H1 (cell line): ENCODE data around the gene CAPS. TPM values are rescaled to one million over a fixed set of nuclear protein-coding genes. Genes with fewer than 3 reads are reported as not detected.

ENCODE experiments used
- CTCF ChIA-PET: fragments of 300-600 bp; sonication (Branson Sonifier 250); formaldehyde crosslinking; loops from one replicate; lab custom pipeline; 2021; ENCODE audit not compliant: partially characterized antibody; lab: Charles Lee
- POLR2A ChIA-PET: fragments of 300-600 bp; sonication (Branson Sonifier 250); formaldehyde crosslinking; loops from one replicate; lab custom pipeline; 2021; ENCODE audit warnings: inconsistent platforms; ENCODE audit not compliant: partially characterized antibody; lab: Charles Lee
- DNase-seq, 2 experiments: peaks; one replicate each; pipeline versions ENCODE4 v3.0.0 to v3.0.0-alpha.2; 2010 to 2022; ENCODE audit warnings: low spot score in 2 of 2, low read depth in 1 of 2, mixed read lengths in 1 of 2
- FAIRE-seq: peaks from 2 replicates; lab custom pipeline; 2011; peaks lifted over from hg19 to GRCh38; lab: Jason Lieb, UNC
- H2AFZ ChIP-seq: 2 replicates; pipeline ENCODE4 v1.8.1; 2012; ENCODE audit warnings: low read length, inconsistent platforms
- H2AK5ac ChIP-seq: 2 replicates; pipeline ENCODE4 v1.6.1; 2013; ENCODE audit warnings: low read depth, low read length
- H2BK120ac ChIP-seq: replicated peaks from 2 replicates; pipeline ENCODE3; 2013; ENCODE audit warnings: low read depth, low read length, inconsistent platforms
- H2BK12ac ChIP-seq: 2 replicates; pipeline ENCODE4 v1.6.1; 2013; ENCODE audit warnings: low read depth, low read length
- H2BK15ac ChIP-seq: 2 replicates; pipeline ENCODE4 v1.6.1; 2013; ENCODE audit warnings: low read length
- H2BK20ac ChIP-seq: 2 replicates; pipeline ENCODE4 v1.6.1; 2013; ENCODE audit warnings: low read length
- H2BK5ac ChIP-seq: 2 replicates; pipeline ENCODE4 v1.6.1; 2013; ENCODE audit warnings: low read depth, low read length
- H3K14ac ChIP-seq: 2 replicates; pipeline ENCODE4 v1.6.1; 2013; ENCODE audit warnings: inconsistent platforms; ENCODE audit not compliant: insufficient read length
- H3K18ac ChIP-seq: 2 replicates; pipeline ENCODE4 v1.6.1; 2013; ENCODE audit warnings: low read length; ENCODE audit errors: extremely low read depth
- H3K23ac ChIP-seq: 2 replicates; pipeline ENCODE4 v1.6.1; 2013; ENCODE audit warnings: inconsistent platforms; ENCODE audit not compliant: insufficient read length
- H3K23me2 ChIP-seq: 2 replicates; pipeline ENCODE4 v1.6.1; 2013; ENCODE audit warnings: low read depth, low read length
- H3K27ac ChIP-seq: 2 replicates; pipeline ENCODE4 v1.6.1; 2011; ENCODE audit warnings: low read depth, low read length, inconsistent platforms
- H3K27me3 ChIP-seq, 4 experiments: replicated peaks in 1 of 4; 1 replicate in 1 of 4; 2 replicates in 3 of 4; pipeline versions ENCODE4 v1.6.1 to v1.8.1; 2011 to 2013; ENCODE audit warnings: low read length in 3 of 4, mild to moderate bottlenecking in 3 of 4, inconsistent platforms in 2 of 4, mixed read lengths in 2 of 4, moderate library complexity in 1 of 4; ENCODE audit not compliant: control insufficient read depth in 3 of 4, insufficient read depth in 3 of 4; ENCODE audit errors: extremely low read depth in 1 of 4
- H3K36me3 ChIP-seq, 4 experiments: 2 replicates each; pipeline versions ENCODE4 v1.6.1 to v1.8.1; 2011 to 2013; ENCODE audit warnings: mild to moderate bottlenecking in 4 of 4, low read length in 3 of 4, moderate library complexity in 2 of 4, control low read depth in 1 of 4, inconsistent platforms in 1 of 4; ENCODE audit not compliant: insufficient read depth in 4 of 4, control insufficient read depth in 2 of 4
- H3K4ac ChIP-seq: replicated peaks from 2 replicates; pipeline ENCODE3; 2013; ENCODE audit warnings: low read length, low read depth, mixed read lengths, inconsistent platforms; ENCODE audit not compliant: insufficient read length
- H3K4me1 ChIP-seq, 4 experiments: replicated peaks in 1 of 4; 1 replicate in 1 of 4; 2 replicates in 3 of 4; pipeline versions ENCODE4 v1.6.1 to v1.8.1; 2011 to 2013; ENCODE audit warnings: low read length in 3 of 4, inconsistent platforms in 2 of 4, mixed read lengths in 1 of 4; ENCODE audit not compliant: insufficient read depth in 4 of 4, control insufficient read depth in 3 of 4
- H3K4me2 ChIP-seq, 2 experiments: 2 replicates each; pipeline versions ENCODE4 v1.6.1 to v1.8.1; 2011 to 2013; ENCODE audit warnings: low read depth in 2 of 2, low read length in 2 of 2, control low read depth in 1 of 2, inconsistent platforms in 1 of 2, mild to moderate bottlenecking in 1 of 2; ENCODE audit not compliant: insufficient read depth in 1 of 2
- H3K4me3 ChIP-seq, 4 experiments: fragments of 200-600, 300-600 bp in 1 of 4; sonication (generic), shearing (Covaris generic), sonication (Bioruptor Twin) in 1 of 4; 2 replicates each; pipeline versions ENCODE4 v1.5.1 to v1.8.1; 2011 to 2016; ENCODE audit warnings: low read length in 4 of 4, low read depth in 3 of 4, control low read depth in 2 of 4, inconsistent platforms in 2 of 4, mild to moderate bottlenecking in 2 of 4, mixed read lengths in 1 of 4, moderate library complexity in 1 of 4; ENCODE audit not compliant: insufficient read depth in 2 of 4; ENCODE audit errors: extremely low read depth in 1 of 4
- H3K56ac ChIP-seq: replicated peaks from 2 replicates; pipeline ENCODE3; 2013; ENCODE audit warnings: low read depth, mild to moderate bottlenecking, mixed read lengths, low read length, inconsistent platforms; ENCODE audit not compliant: insufficient read length
- H3K79me1 ChIP-seq: 2 replicates; pipeline ENCODE4 v1.6.1; 2013; ENCODE audit warnings: low read depth, low read length, control low read depth
- H3K79me2 ChIP-seq, 2 experiments: 2 replicates each; pipeline versions ENCODE4 v1.6.1 to v1.8.1; 2012 to 2013; ENCODE audit warnings: low read length in 2 of 2, mild to moderate bottlenecking in 2 of 2, inconsistent platforms in 1 of 2; ENCODE audit not compliant: insufficient read depth in 2 of 2, control insufficient read depth in 1 of 2
- H3K9ac ChIP-seq, 4 experiments: replicated peaks in 1 of 4; 1 replicate in 1 of 4; 2 replicates in 3 of 4; pipeline versions ENCODE4 v1.6.1 to v1.8.1; 2011 to 2013; ENCODE audit warnings: low read depth in 3 of 4, low read length in 3 of 4, control low read depth in 2 of 4, mild to moderate bottlenecking in 2 of 4, moderate library complexity in 2 of 4, inconsistent platforms in 1 of 4; ENCODE audit errors: extremely low read depth in 1 of 4
- H3K9me3 ChIP-seq, 2 experiments: 2 replicates each; pipeline versions ENCODE4 v1.6.1 to v1.8.1; 2012 to 2013; ENCODE audit warnings: mild to moderate bottlenecking in 2 of 2, moderate library complexity in 2 of 2, control low read depth in 1 of 2, inconsistent platforms in 1 of 2, low read depth in 1 of 2, low read length in 1 of 2, mixed read lengths in 1 of 2; ENCODE audit not compliant: insufficient read depth in 2 of 2
- H4K20me1 ChIP-seq, 2 experiments: replicated peaks in 1 of 2; 2 replicates each; pipeline versions ENCODE3 to v1.8.1; 2011 to 2013; ENCODE audit warnings: inconsistent platforms in 2 of 2, low read length in 2 of 2, mild to moderate bottlenecking in 1 of 2; ENCODE audit not compliant: insufficient read depth in 2 of 2, control insufficient read depth in 1 of 2
- H4K5ac ChIP-seq: 2 replicates; pipeline ENCODE4 v1.6.1; 2013; ENCODE audit warnings: low read length, low read depth, mixed read lengths, inconsistent platforms; ENCODE audit not compliant: insufficient read length
- H4K8ac ChIP-seq: 2 replicates; pipeline ENCODE4 v1.8.0; 2013; ENCODE audit warnings: mild to moderate bottlenecking, moderate library complexity, low read length, inconsistent platforms; ENCODE audit not compliant: insufficient read depth; ENCODE audit errors: extremely low read depth
- H4K91ac ChIP-seq: replicated peaks from 2 replicates; pipeline ENCODE3; 2013; ENCODE audit warnings: low read length, mixed read lengths, inconsistent platforms; ENCODE audit not compliant: insufficient read length
- KDM1A ChIP-seq: fragments of 200-600, 300-600 bp; sonication (generic); IDR thresholded peaks from 2 replicates; pipeline ENCODE4 v1.7.1; 2016; ENCODE audit warnings: mild to moderate bottlenecking, low read length, borderline replicate concordance
- POLR2A ChIP-seq, 2 experiments: IDR thresholded peaks; 1 replicate in 1 of 2; 2 replicates in 1 of 2; pipeline ENCODE4 v1.6.1; 2011; ENCODE audit warnings: low read depth in 2 of 2, low read length in 2 of 2, mild to moderate bottlenecking in 2 of 2; ENCODE audit errors: control extremely low read depth in 1 of 2
- WGBS, 2 experiments: shearing (Covaris generic) in 1 of 2; methylation state at CpG; one replicate each; pipeline versions ENCODE4 v1.1.6 to v1.1.7; 2013 to 2015; ENCODE audit warnings: low lambda C conversion rate in 2 of 2, mixed read lengths in 2 of 2, inconsistent platforms in 1 of 2, low coverage in 1 of 2, missing lambda C conversion rate in 1 of 2; ENCODE audit not compliant: insufficient replicate concordance in 2 of 2, insufficient coverage in 1 of 2, insufficient read length in 1 of 2; ENCODE audit errors: extremely low coverage in 1 of 2, missing lambda C conversion rate in 1 of 2; 5-methylcytosine and 5-hydroxymethylcytosine counted together
- polyA plus RNA-seq, 7 experiments: library from polyadenylated mRNA; depleted of rRNA in 3 of 7; stranded (reverse) in 5 of 7; unstranded in 2 of 7; fragments of >200 nt in 5 of 7; fragments of 200-250 nt in 2 of 7; gene quantifications; 1 replicate in 5 of 7; 2 replicates in 1 of 7; 4 replicates in 1 of 7; pipeline versions ENCODE4 v1.2.1 to v1.2.3, GENCODE V29; 2011 to 2013; ENCODE audit warnings: missing spikeins in 2 of 7, mixed read lengths in 2 of 7
- total RNA-seq: library from RNA; stranded (reverse); fragmentation: NEBNext Ultra II Directional; extraction: Animal tissue kit (Norgen Biotek cat#: 25700); gene quantifications from 2 replicates; pipeline ENCODE4 v1.2.1, GENCODE V29; 2021
- TF ChIP-seq, protein P1 (sequence below): IDR thresholded peaks from 2 replicates; pipeline ENCODE4 v1.6.1; 2012; ENCODE audit warnings: inconsistent platforms

The CAPS gene
- total and polyA plus RNA-seq, 2 of the 8 experiments (the other 6 are each of a cell fraction or from before 2014, with no cell fraction given): 2.1 to 2.4 TPM

DNA sequence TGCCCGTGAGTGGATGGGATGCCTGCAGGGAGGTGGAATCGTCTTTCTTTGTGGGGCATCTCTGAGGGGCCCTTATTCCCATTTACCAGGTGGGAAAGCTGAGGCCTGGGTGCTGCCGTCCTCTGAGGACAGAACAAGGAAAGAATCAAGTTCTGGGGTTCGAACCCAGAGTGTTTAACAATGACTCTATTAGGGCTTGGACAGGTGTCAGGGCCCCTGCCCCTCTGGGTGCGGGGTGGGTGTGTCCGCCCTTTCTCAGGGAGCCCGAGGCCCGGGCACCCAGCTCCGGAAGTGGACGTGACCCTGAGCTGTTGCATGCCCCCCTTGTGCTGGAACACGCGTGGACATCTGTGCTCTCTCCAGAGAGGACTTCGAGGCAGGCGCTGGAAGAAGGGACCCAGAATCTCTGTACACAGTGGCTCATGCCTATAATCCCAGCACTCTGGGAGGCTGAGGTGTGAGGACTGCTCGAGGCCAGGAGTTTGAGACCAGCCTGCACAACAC, 21.2 kb upstream of the CAPS start:
- CTCF ChIA-PET: interaction anchor here (1.1 to 3.5 kb wide), 11 partner anchors 9 to 99 kb away, joined by 4 to 31 read pairs (median 6); partner anchors contain the start of genes FUT6, NDUFA11 and NRTN
- Histone ChIP-seq H4K5ac (no peak overlapping the region), H3K79me2 (no peaks in the 10 kb centered on the region), H4K20me1 (peaks cover 5 to 11% of the 10 kb centered on the region in 2 experiments), H3K23me2 (no peaks in the 10 kb centered on the region), H2BK15ac (no peak overlapping the region), H2BK20ac (no peak overlapping the region), H3K4ac (no peak overlapping the region), H3K27ac (no peak overlapping the region), H3K79me1 (0 out of 2 replicates have a peak, but pooled peaks cover 2% of the 10 kb centered on the region), H3K9ac (no peak overlapping the region), H4K8ac (peak overlapping the region; percentile 78; the same call in 1 of the 2 replicates), H3K27me3 (peaks cover 0 to 1% (median 0%) of the 10 kb centered on the region in 4 experiments; a peak in 3 of 7 replicates), H4K91ac (no peak overlapping the region), H3K56ac (no peak overlapping the region), H2BK120ac (no peak overlapping the region), H2BK12ac (no peak overlapping the region), H3K23ac (no peak overlapping the region), H3K4me1 (peaks cover 0 to 11% (median 4%) of the 10 kb centered on the region in 4 experiments; a peak in 5 of 7 replicates), H3K9me3 (no peaks in the 10 kb centered on the region), H2AFZ (no peak overlapping the region), H2AK5ac (no peak overlapping the region)
- DNase-seq (no peak), FAIRE-seq (no peak)
- 0 out of 2 replicates have a peak, but pooled peaks have one; percentile 29 for TF ChIP-seq KDM1A
- TF ChIP-seq POLR2A (IDR thresholded peaks at IDR 0.05; ENCODE audit: control extremely low read depth in 1 of 2, low read depth in 2 of 2, low read length in 2 of 2): peak in 1 of 2 experiments; percentile 33; a peak in 2 of 3 replicates
- TF ChIP-seq, protein P1, sequence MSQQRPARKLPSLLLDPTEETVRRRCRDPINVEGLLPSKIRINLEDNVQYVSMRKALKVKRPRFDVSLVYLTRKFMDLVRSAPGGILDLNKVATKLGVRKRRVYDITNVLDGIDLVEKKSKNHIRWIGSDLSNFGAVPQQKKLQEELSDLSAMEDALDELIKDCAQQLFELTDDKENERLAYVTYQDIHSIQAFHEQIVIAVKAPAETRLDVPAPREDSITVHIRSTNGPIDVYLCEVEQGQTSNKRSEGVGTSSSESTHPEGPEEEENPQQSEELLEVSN: no peak
- TF ChIP-seq, all 59 proteins: peak for 2
- Histone ChIP-seq H2BK5ac (no peak overlapping the region), H3K36me3 (peaks cover 0 to 16% (median 8%) of the 10 kb centered on the region in 4 experiments; a peak in 5 of 8 replicates), H3K4me3 (no peak overlapping the region), H3K4me2 (no peak overlapping the region), H3K14ac (no peak overlapping the region), H3K18ac (no peak overlapping the region)
- 86% methylated on average over 11 of the region's 15 CpGs; no CpG with 5 or more reads in 1 of the 2 experiments for WGBS, 2 experiments
- POLR2A ChIA-PET: interaction anchor here (0.5 to 5.3 kb wide), 12 partner anchors 10 to 202 kb away, joined by 3 to 49 read pairs (median 4); partner anchors contain the start of genes NDUFA11, NRTN and VMAC
